RWPE1 (cell line): ENCODE measurements around the gene DNAH8.
"Not testable (repeated sequence)": the region's sequence is repeated elsewhere in the genome, so short reads cannot be mapped to it uniquely, and the experiment has no call there.

Experiments
- CTCF ChIA-PET: fragments of 350-600 bp; sonication (Branson Sonifier 250); formaldehyde crosslinking; extraction: SDS; loops from one replicate; lab custom pipeline; 2021; lab: Yijun Ruan, JAX
- POLR2A ChIA-PET: fragments of 400-600 bp; formaldehyde crosslinking; extraction: SDS; loops from one replicate; lab custom pipeline; 2020; ENCODE audit warnings: antibody characterized with exemption; ENCODE audit not compliant: low non-redundant PET; lab: Yijun Ruan, JAX
- DNase-seq: peaks from one replicate; pipeline ENCODE4 v3.0.0; 2012; ENCODE audit warnings: low spot score
- H3K27ac ChIP-seq: fragments of 450-650 bp; 2 replicates; pipeline ENCODE4 v1.5.1; 2017
- CTCF ChIP-seq: fragments of 450-650 bp; conservative IDR thresholded peaks from 2 replicates; pipeline ENCODE4 v1.5.1; 2017; ENCODE audit warnings: low read depth, mild to moderate bottlenecking

The DNAH8 gene

DNA sequence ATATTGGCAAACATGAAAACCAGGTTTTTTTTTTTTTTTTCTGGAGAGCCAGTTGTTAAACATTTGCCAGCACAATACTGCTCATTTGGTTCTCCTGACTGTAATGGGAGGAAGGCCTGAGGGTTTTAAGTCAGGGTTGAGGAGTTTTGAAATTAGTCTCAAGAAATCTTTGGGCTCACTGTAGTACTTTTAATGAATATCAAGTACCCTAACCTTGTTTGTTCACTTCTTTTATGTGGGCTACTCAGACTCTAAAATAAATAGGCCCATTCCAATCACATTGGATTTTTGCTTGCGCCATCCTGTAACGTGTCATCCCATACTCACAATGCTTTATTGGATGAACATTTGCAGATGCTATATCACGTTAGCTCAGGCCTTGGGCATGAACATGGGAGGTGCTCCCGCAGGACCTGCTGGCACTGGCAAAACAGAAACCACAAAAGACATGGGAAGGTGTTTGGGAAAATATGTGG is 146.9 kb downstream of the DNAH8 start:
- TF ChIP-seq CTCF, result no peak
- ChIA-PET CTCF (no interaction called here), POLR2A (no interaction called here)
- DNase-seq, result no peak
- H3K27ac ChIP-seq, result no peak overlapping the region

DNA sequence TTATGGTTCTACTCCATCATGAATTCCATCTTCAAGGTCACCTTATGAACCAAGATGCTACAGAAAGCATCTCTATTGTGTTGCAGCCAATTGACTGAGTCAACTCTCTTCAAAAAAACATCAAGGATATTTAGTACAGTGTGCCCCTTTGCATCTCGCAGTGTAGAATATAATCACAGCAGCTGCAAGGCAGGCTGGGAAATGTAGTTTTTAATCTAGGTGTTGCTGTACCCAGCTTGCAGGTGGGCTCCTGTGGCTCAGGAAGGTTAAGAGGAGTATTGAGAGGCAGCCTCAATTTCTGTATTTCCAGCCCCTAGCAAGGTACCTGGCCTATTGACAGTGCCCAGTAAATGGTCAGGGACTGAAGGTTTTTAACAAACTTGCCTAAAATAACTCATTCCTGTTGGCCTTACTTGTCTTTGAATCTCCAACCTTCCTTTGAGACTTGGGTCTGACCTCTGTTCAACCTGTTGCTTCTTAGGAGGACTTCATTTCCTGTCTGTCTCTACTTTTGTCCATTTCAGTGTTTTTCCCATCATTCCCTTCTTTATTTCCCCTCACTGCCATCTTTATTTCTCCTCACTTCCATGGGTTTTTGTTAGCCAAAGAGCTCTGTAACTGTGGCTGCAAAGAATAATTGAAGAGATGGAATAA is 150.5 kb downstream of the DNAH8 start:
- TF ChIP-seq CTCF, result no peak
- no peak for DNase-seq
- ChIA-PET POLR2A (no interaction called here), CTCF (interaction anchor here (0.6 kb wide), 1 partner anchor 1068 kb away, joined by 5 read pairs; no protein-coding TSS in a partner anchor)
- H3K27ac ChIP-seq, result no peak overlapping the region

DNA sequence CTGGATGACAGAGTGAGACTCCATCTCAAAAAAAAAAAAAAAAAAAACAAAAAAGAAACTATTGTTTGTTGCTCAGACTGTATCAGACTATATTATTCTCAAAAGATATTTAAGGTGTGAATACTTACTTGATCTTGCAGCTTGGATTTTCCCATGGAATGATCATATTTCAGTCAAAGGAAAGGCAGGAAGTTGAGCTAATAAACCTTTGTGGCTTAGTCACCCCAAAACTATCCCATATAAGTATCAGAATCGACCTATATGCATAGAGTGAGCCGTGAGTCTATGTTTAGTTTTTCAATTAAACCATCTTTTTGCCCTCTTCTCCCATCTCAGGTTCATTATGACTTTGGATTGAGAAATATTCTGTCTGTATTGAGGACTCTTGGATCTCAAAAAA is 152.6 kb downstream of the DNAH8 start:
- CTCF ChIA-PET, result no interaction called here
- no peak overlapping the region for H3K27ac ChIP-seq
- DNase-seq, result peak; percentile 10
- no peak for TF ChIP-seq CTCF
- POLR2A ChIA-PET, result no interaction called here

- peak; percentile 87 for TF ChIP-seq CTCF
- CTCF ChIA-PET, result interaction anchor here (0.6 to 2.6 kb wide), 10 partner anchors 26 to 1779 kb away, joined by 3 to 13 read pairs (median 3); no protein-coding TSS in a partner anchor
- POLR2A ChIA-PET, result no interaction called here
- DNase-seq, result peak; percentile 34
- H3K27ac ChIP-seq, result no peak overlapping the region
Observed at GRCh38 chr6:38871741-38872568, 156.8 kb downstream of the DNAH8 start.

GRCh38 chr6:38873001-38873400 is 157.9 kb downstream of the DNAH8 start:
- ChIA-PET POLR2A (no interaction called here), CTCF (interaction anchor here (0.7 to 2.6 kb wide), 5 partner anchors 26 to 436 kb away, joined by 3 to 13 read pairs (median 3); no protein-coding TSS in a partner anchor)
- no peak for DNase-seq
- no peak overlapping the region for H3K27ac ChIP-seq
- no peak for TF ChIP-seq CTCF

- DNase-seq, POLR2A ChIA-PET, H3K27ac ChIP-seq: not testable (repeated sequence)
- CTCF ChIA-PET, result interaction anchor here (0.5 to 2.6 kb wide), 2 partner anchors 13 to 60 kb away, joined by 3 to 13 read pairs; no protein-coding TSS in a partner anchor
Observed at GRCh38 chr6:38873816-38874215, 158.7 kb downstream of the DNAH8 start.
